IMR-90 (cell line): ENCODE measurements around the gene WNT8B. TPM values are rescaled to one million over a fixed set of nuclear protein-coding genes. Genes with fewer than 3 reads are reported as not detected.

Experiments used
- ATAC-seq: fragments of 200-7000 bp; cut with Tn5 transposase; 2 replicates; pipeline ENCODE4 v1.9.1; 2020; ENCODE audit warnings: low read depth, mild to moderate bottlenecking, moderate library complexity
- BruUV-seq: library from RNA; stranded (reverse); fragments of 400-500 nt; replicated peaks from 2 replicates; lab custom pipeline; 2021; lab: Mats Ljungman, UMichigan
- CTCF ChIA-PET: fragments of 300-600 bp; formaldehyde crosslinking; extraction: SDS; loops from one replicate; lab custom pipeline; 2021; ENCODE audit warnings: antibody characterized with exemption; lab: Yijun Ruan, JAX
- POLR2A ChIA-PET: fragments of 300-600 bp; sonication (Branson Sonifier 250); formaldehyde crosslinking; loops from one replicate; lab custom pipeline; 2022; ENCODE audit warnings: antibody characterized with exemption; ENCODE audit not compliant: unreplicated experiment; lab: Charles Lee
- DNase-seq: peaks from one replicate; pipeline ENCODE4 v3.0.0; 2013
- H2AFZ ChIP-seq: replicated peaks from 2 replicates; pipeline ENCODE3; 2013; ENCODE audit warnings: low read length, mild to moderate bottlenecking; ENCODE audit not compliant: poor library complexity
- H2AK5ac ChIP-seq: 2 replicates; pipeline ENCODE4 v1.6.1; 2013; ENCODE audit warnings: low read depth, low read length, inconsistent platforms
- H2AK9ac ChIP-seq: replicated peaks from 2 replicates; pipeline ENCODE3; 2013; ENCODE audit warnings: mild to moderate bottlenecking, low read depth, low read length, moderate library complexity; ENCODE audit not compliant: poor library complexity
- H2BK120ac ChIP-seq: 2 replicates; pipeline ENCODE4 v1.6.1; 2013; ENCODE audit warnings: low read depth, low read length, inconsistent platforms
- H2BK15ac ChIP-seq: 3 replicates; pipeline ENCODE4 v1.6.1; 2013; ENCODE audit warnings: low read depth, low read length, inconsistent platforms
- H2BK20ac ChIP-seq: 2 replicates; pipeline ENCODE4 v1.6.1; 2013; ENCODE audit warnings: low read depth, mild to moderate bottlenecking, inconsistent platforms, low read length, moderate library complexity
- H2BK5ac ChIP-seq: 2 replicates; pipeline ENCODE4 v1.6.1; 2013; ENCODE audit warnings: mild to moderate bottlenecking, low read depth, low read length, inconsistent platforms; ENCODE audit not compliant: poor library complexity, severe bottlenecking
- H3K14ac ChIP-seq: replicated peaks from 2 replicates; pipeline ENCODE4 v1.6.1; 2013; ENCODE audit warnings: low read depth, low read length, inconsistent platforms
- H3K18ac ChIP-seq: 2 replicates; pipeline ENCODE4 v1.6.1; 2013; ENCODE audit warnings: low read depth, low read length, control low read depth
- H3K23ac ChIP-seq: 2 replicates; pipeline ENCODE4 v1.6.1; 2013; ENCODE audit warnings: low read depth, low read length, inconsistent platforms
- H3K27ac ChIP-seq: 2 replicates; pipeline ENCODE4 v1.5.1; 2013; ENCODE audit warnings: mild to moderate bottlenecking, control low read depth, low read length; ENCODE audit not compliant: insufficient read depth
- H3K27me3 ChIP-seq: 2 replicates; pipeline ENCODE4 v1.6.1; 2013; ENCODE audit warnings: low read length; ENCODE audit not compliant: control insufficient read depth, insufficient read depth
- H3K36me3 ChIP-seq: 2 replicates; pipeline ENCODE4 v1.6.1; 2013; ENCODE audit warnings: low read length, mixed read lengths; ENCODE audit not compliant: control insufficient read depth, insufficient read depth
- H3K4ac ChIP-seq: 2 replicates; pipeline ENCODE4 v1.6.1; 2013; ENCODE audit warnings: low read depth, low read length, inconsistent platforms
- H3K4me1 ChIP-seq: 2 replicates; pipeline ENCODE4 v1.6.1; 2013; ENCODE audit warnings: low read length, mixed read lengths; ENCODE audit not compliant: control insufficient read depth, insufficient read depth
- H3K4me2 ChIP-seq: 2 replicates; pipeline ENCODE4 v1.6.1; 2013; ENCODE audit warnings: low read depth, mild to moderate bottlenecking, control low read depth, low read length, moderate library complexity
- H3K4me3 ChIP-seq: 2 replicates; pipeline ENCODE4 v1.5.1; 2013; ENCODE audit warnings: low read depth, mild to moderate bottlenecking, control low read depth, low read length, moderate library complexity; ENCODE audit not compliant: insufficient read depth
- H3K56ac ChIP-seq: 2 replicates; pipeline ENCODE4 v1.6.1; 2013; ENCODE audit warnings: low read length, inconsistent platforms; ENCODE audit not compliant: insufficient read depth; ENCODE audit errors: extremely low read depth
- H3K79me1 ChIP-seq, 2 experiments: 2 replicates each; pipeline ENCODE4 v1.6.1; 2013; ENCODE audit warnings: low read length in 2 of 2, inconsistent platforms in 1 of 2, low read depth in 1 of 2
- H3K9ac ChIP-seq: 2 replicates; pipeline ENCODE4 v1.6.1; 2013; ENCODE audit warnings: low read depth, low read length, control low read depth
- H3K9me1 ChIP-seq: 2 replicates; pipeline ENCODE4 v1.6.1; 2013; ENCODE audit warnings: low read length, inconsistent platforms; ENCODE audit not compliant: insufficient read depth
- H3K9me3 ChIP-seq: 2 replicates; pipeline ENCODE4 v1.6.1; 2013; ENCODE audit warnings: low read length; ENCODE audit not compliant: control insufficient read depth, insufficient read depth
- H4K20me1 ChIP-seq: 2 replicates; pipeline ENCODE4 v1.6.1; 2013; ENCODE audit warnings: low read length, inconsistent platforms; ENCODE audit not compliant: insufficient read depth
- H4K5ac ChIP-seq: 2 replicates; pipeline ENCODE4 v1.6.1; 2013; ENCODE audit warnings: mild to moderate bottlenecking, low read depth, low read length, control low read depth
- H4K8ac ChIP-seq, 2 experiments: 2 replicates each; pipeline ENCODE4 v1.6.1; 2013; ENCODE audit warnings: low read depth in 2 of 2, low read length in 2 of 2, control low read depth in 1 of 2, inconsistent platforms in 1 of 2
- H4K91ac ChIP-seq: 2 replicates; pipeline ENCODE4 v1.6.1; 2013; ENCODE audit warnings: low read depth, low read length, inconsistent platforms; ENCODE audit not compliant: insufficient read depth
- BHLHE40 ChIP-seq: fragments of 150-350 bp; IDR thresholded peaks from 2 replicates; pipeline ENCODE4 v1.6.1; 2016; ENCODE audit warnings: mild to moderate bottlenecking, low read depth, low read length
- CTCF ChIP-seq: conservative IDR thresholded peaks from 2 replicates; pipeline ENCODE4 v1.5.1; 2012; ENCODE audit warnings: mild to moderate bottlenecking, low read depth, low read length, improper control_type of control experiment
- ELK1 ChIP-seq: fragments of 150-350 bp; IDR thresholded peaks from 2 replicates; pipeline ENCODE4 v1.6.1; 2016; ENCODE audit warnings: low read depth, mild to moderate bottlenecking, low read length, moderate library complexity, borderline replicate concordance
- MXI1 ChIP-seq: IDR thresholded peaks from 2 replicates; pipeline ENCODE4 v1.6.1; 2012; ENCODE audit warnings: low read depth, mild to moderate bottlenecking, low read length, moderate library complexity, borderline replicate concordance
- RAD21 ChIP-seq: IDR thresholded peaks from 2 replicates; pipeline ENCODE4 v1.6.1; 2012; ENCODE audit warnings: low read length, improper control_type of control experiment
- RFX5 ChIP-seq: IDR thresholded peaks from 2 replicates; pipeline ENCODE4 v1.8.0; 2012; ENCODE audit warnings: low read depth, mild to moderate bottlenecking, low read length, moderate library complexity
- SMC3 ChIP-seq: fragments of 150-350 bp; IDR thresholded peaks from 2 replicates; pipeline ENCODE4 v1.6.1; 2016; ENCODE audit warnings: low read depth, mild to moderate bottlenecking, antibody characterized with exemption, low read length, moderate library complexity
- WGBS, 2 experiments: methylation state at CpG; one replicate each; pipeline versions ENCODE4 v1.1.5 to v1.1.7; 2013; ENCODE audit warnings: missing lambda C conversion rate in 2 of 2; ENCODE audit not compliant: insufficient read length in 1 of 2; ENCODE audit errors: extremely low coverage in 2 of 2; 5-methylcytosine and 5-hydroxymethylcytosine counted together
- dilution Hi-C: fragments of 300-500 bp; cut with HindIII; formaldehyde crosslinking; loops from one replicate; pipeline ENCODE4 v1.14.3; 2018; ENCODE audit warnings: low sequenced_read_pairs; ENCODE audit not compliant: unreplicated experiment
- in situ Hi-C: fragments of 300-500 bp; cut with MboI; formaldehyde crosslinking; loops from 3 replicates; pipeline ENCODE4 v1.14.3; 2019; ENCODE audit warnings: low sequenced_read_pairs, inconsistent platforms, mixed read lengths
- intact Hi-C: fragments of 100-400 bp; cut with micrococcal nuclease; formaldehyde crosslinking; loops from 2 replicates; pipeline ENCODE4 v1.10.0; 2022
- polyA plus RNA-seq, 3 experiments: library from polyadenylated mRNA; depleted of rRNA; stranded (reverse); fragments of >200 nt; gene quantifications; 2 replicates each; pipeline ENCODE4 v1.2.3, GENCODE V29; 2012; ENCODE audit warnings: low replicate concordance in 1 of 3
- total RNA-seq: library from RNA; depleted of rRNA; stranded (reverse); fragments of >200 nt; gene quantifications from 2 replicates; pipeline ENCODE4 v1.2.3, GENCODE V29; 2012

The WNT8B gene
- total and polyA plus RNA-seq, 2 of the 4 experiments (the other 2 are of a cell fraction) = 0.03 TPM; not detected in 1

- no peak for TF ChIP-seq ELK1
These were observed 18.8 kb downstream of the WNT8B start (continued) for GRCh38 chr10:100481462-100482081.

- H2BK120ac ChIP-seq = no peak overlapping the region
- TF ChIP-seq BHLHE40 (no peak), CTCF (peak; percentile 75), RFX5 (peak; percentile 71), RAD21 (peak; percentile 54), MXI1 (no peak), SMC3 (peak; percentile 56)
- H3K79me1 ChIP-seq = no peaks in the 10 kb centered on the region
- H2BK5ac ChIP-seq = no peak overlapping the region
- 2% methylated on average over 22 of the region's 59 CpGs; no CpG with 5 or more reads in 1 of the 2 experiments for WGBS, 2 experiments
- H3K18ac ChIP-seq = no peak overlapping the region
- dilution Hi-C loops (no loop called here), in situ Hi-C loops (no loop called here), intact Hi-C loops (loop anchor here (1.0 kb wide), 2 partner anchors 26 to 396 kb away; no protein-coding TSS in a partner anchor)
- peaks cover 1% of the 10 kb centered on the region; the same call in 1 of the 2 replicates for H3K36me3 ChIP-seq
- ChIA-PET POLR2A (interaction anchor here (0.6 kb wide), 1 partner anchor 22 kb away, joined by 7 read pairs; no protein-coding TSS in a partner anchor), CTCF (interaction anchor here (0.9 to 2.1 kb wide), 6 partner anchors 11 to 36 kb away, joined by 3 to 22 read pairs (median 14); no protein-coding TSS in a partner anchor)
- H4K91ac ChIP-seq = no peak overlapping the region
- peak; percentile 74 for DNase-seq
- no TSS peak for BruUV-seq
- no peaks in the 10 kb centered on the region for H3K9me1 ChIP-seq
- H2AK5ac ChIP-seq = no peak overlapping the region
- no peak overlapping the region for H4K5ac ChIP-seq
- peak; percentile 84 for ATAC-seq
- H3K56ac ChIP-seq = no peak overlapping the region
- H3K23ac ChIP-seq = no peak overlapping the region
- H2BK15ac ChIP-seq = no peak overlapping the region
- H3K4me3 ChIP-seq = peak overlapping the region; percentile 38
- H3K27ac ChIP-seq = no peak overlapping the region
- no peaks in the 10 kb centered on the region for H3K9me3 ChIP-seq
- H2AFZ ChIP-seq = peak overlapping the region; percentile 91
- H3K4me1 ChIP-seq = peaks cover 4% of the 10 kb centered on the region; the same call in 1 of the 2 replicates
- H4K20me1 ChIP-seq = no peaks in the 10 kb centered on the region; the same call in 1 of the 2 replicates
- peak overlapping the region; percentile 89 for H3K4me2 ChIP-seq
- no peak overlapping the region for H3K4ac ChIP-seq
- peaks cover 36% of the 10 kb centered on the region for H3K27me3 ChIP-seq
- H2BK20ac ChIP-seq = no peak overlapping the region
- H3K9ac ChIP-seq = no peak overlapping the region
- no peak overlapping the region for H2AK9ac ChIP-seq
- H4K8ac ChIP-seq = no peak overlapping the region
- no peak overlapping the region for H3K14ac ChIP-seq
These were observed 19.5 kb downstream of the WNT8B start for GRCh38 chr10:100482181-100482833.
